NCI-H82 treated with DMSO at 0.1 percent for 48 hours (cell line): ENCODE results near the gene CUX1.
"Not testable (repeated sequence)": the region's sequence is repeated elsewhere in the genome, so short reads cannot be mapped to it uniquely, and the experiment has no call there.

ENCODE experiments used
- DNase-seq: peaks from one replicate; lab custom pipeline; 2025; ENCODE audit not compliant: unreplicated experiment; lab: John Stamatoyannopoulos, UW

CUX1 gene

DNA sequence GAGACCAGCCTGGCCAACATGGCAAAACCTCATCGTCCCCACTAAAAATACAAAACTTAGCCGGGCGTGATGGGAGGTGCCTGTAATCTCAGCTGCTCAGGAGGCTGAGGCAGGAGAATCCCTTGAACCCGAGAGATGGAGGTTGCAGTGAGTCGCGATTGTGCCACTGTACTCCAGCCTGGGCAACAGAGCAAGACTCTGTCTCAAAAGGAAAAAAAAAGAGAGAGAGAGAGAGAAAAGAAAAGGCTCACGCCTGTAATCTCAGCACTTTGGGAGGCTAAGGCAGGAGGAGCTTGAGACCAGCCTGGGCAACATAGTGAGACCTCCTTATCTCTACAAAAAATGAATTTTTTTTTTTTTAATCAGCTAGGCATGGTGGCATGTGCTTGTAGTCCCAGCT lies 157.6 kb downstream of the CUX1 start:
- no peak for DNase-seq

DNA sequence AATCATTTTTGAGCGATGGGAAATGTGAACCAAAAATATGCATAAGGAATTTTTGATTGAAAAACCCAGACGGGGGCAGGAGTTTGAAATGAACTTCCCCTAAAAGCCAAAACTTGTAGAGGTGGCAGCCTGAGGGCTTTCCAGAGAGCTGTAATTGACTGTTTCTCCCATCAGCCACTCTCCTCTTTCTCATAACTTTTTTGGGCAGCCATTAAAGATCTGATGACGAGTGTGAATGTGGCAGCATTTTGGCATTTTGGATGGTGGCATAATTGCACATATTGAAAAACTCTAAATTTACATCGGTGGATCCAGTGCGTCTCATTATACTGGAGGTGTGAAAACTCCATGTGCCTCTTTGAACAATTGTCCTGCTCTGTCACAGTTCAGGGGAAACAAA lies 159.0 kb downstream of the CUX1 start:
- no peak for DNase-seq

DNA sequence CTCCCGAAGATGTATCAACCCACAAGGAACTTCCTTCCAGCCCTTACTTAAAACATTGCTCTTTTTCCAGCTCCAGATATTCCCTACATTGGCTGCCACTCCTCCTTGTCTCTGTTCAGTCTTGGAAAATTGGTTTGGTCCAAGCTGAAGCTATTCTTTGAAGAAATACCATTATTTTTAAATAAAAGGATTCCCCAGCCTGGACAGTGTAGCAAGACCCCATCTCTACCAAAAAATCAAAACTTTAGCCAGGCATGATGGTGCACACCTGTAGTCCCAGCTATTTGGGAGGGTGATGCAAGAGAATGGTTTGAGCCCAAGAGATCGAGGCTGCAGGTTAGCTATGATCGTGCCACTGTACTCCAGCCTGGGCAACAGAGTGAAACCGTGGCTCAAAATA lies 159.8 kb downstream of the CUX1 start:
- no peak for DNase-seq

DNA sequence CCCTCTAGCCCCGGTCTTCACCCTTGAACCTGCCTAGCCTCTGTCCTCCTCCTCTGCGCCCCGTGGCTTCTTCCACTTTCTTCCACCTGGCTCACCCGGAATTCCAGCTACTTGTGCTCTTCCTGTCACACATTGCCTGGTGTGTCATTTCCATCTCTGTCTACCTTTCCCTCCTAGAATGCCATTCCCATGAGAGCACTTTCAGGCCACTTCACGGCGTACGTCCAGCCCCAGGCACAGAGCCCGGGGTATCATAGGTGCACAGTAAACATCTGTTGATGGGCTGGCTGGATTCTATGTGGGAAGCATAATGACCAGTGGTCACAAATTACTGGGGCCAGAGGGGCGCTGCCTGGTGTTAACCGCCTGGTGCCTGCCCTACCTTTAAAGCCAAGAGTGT lies 161.3 kb downstream of the CUX1 start:
- DNase-seq = no peak

DNA sequence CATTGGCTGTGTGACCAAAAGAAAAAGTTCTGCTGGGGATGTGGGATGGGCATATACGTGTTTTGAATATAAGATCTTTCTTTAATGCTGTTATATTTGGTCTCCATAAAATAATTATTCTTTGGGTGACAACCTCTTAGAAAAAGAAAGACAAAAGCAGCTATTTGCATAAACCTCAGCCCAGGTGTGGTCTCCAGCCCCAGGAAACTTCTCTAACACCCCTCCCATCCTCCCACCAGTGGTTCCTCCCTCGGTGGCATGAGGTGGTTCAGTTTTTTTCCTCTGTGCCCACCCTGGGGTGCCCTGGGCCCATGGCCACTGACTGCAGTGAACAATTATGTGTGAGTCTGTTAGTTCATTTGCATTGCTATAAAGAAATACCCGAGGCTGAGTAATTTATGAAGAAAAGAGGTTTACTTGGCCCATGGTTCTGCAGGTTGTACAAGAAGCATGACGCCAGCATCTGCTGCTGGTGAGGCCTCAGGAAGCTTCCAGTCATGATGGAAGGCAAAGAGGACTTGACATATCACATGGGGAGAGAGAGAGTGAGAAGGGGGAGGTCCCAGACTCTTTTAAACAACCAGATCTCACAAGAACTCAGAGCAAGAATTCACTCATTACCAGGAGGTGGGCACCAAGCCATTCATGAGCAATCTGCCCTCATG lies 165.9 kb downstream of the CUX1 start:
- DNase-seq = no peak

DNA sequence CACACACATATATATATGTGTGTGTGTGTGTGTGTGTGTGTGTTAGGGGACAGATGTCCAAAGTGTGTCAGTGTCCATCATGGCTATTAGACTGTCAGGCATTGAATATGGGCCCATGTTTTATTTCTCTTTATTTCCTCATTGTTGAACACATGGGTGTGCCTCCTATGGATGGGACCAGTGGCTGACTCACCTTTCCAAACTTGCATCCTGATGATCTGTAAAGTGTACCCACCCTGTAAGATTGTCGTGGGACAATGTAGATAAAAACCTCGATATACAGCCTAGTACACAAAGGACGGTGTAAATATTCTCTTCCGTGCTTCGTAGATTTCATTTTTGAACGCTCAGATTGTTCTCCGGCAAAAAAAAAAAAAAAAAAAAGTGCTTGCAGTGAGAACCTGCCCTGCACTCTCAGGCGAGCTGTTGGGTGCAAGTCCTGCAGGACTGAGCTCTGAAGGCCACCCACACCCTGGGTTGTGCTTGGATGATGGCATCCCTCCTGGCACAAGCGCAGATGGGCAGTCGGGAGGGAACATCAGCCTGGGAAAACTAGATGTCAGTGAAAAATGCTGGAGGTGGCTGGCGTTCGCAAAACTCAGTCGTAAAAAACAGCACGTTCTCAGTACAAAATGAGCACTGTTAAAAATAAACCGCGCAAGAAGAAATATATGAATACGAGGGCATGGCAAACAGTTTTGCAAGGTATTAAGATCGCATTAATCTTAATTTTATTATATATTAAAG lies 166.9 kb downstream of the CUX1 start:
- DNase-seq = no peak

DNA sequence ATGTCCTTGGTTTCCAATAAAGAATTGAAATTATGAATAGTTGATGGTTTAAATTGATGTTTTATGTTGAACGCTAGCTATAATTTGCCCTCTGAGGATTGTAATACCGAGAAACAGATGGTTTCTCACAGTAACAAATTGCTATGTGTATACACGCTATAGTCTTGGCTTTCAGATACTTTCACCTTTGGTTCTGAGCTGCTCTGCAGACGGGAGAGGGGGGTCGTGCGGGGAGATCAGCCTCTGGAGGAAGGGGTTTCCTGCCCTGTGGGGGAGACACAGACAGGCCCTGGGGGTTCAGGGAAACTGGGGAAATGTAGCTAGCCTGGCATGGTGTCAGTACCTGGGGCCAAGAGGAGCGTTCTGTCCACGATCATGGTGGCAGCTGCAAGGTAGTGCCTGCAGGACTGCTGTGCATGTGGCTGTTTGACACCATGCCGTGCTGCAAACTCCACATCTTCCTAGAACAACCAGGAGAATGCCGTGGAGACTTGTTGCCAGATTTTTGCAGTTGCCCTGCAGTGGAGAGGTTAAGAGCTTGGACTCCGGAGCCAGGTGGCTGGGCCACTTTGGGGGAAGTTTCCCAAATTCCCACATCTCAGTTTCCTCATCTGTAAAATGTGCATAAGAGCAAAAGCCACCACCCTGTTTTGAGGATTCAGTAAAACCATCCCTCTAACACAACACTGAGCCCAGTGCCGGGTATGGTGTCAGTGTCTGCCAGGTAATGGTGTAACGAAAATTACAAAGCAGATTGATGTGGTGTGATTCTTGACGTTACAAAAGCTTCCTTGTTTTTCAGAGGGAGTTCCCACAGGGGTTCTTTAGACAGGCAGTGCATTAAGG lies 167.9 kb downstream of the CUX1 start:
- DNase-seq = no peak

DNA sequence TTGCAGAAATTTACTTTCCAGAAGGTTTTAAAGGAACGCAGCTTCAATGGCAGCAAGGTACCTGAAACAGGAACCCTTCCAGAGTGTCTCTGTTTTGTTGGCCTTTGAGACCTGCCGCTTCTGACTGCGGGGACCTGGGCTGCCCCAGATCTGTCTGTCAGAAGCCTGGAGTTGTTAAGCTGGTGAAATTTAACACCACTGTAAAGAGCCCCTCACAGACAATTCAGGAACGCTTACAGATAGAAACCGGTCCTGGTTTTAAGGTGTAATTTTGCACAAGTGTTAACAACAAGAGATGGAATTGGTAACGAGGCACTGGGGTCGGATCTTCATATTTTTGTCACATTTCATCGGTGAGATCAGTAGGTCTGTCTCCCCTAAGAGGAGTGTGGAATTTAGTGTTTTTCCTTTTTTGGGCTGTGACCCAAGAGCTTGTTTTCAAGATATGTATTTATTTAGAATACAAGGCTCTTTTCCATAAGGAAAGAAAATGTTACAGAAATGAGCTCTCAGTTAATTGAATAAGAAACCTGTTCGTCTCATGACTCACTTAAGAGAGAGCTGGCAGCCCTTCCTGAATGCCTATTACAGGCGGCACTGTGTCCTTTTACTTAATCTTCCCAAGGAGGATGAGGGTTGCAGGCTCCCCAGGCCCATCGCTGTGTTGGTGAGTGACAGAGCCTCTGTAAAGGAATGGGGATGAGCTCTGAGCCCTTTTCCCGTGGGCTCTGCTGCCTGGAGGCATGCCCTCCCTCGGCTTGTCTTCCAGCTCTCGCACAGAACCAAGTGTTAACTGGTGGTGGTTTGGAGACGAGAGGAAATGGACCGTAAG lies 168.7 kb downstream of the CUX1 start:
- DNase-seq = no peak

DNA sequence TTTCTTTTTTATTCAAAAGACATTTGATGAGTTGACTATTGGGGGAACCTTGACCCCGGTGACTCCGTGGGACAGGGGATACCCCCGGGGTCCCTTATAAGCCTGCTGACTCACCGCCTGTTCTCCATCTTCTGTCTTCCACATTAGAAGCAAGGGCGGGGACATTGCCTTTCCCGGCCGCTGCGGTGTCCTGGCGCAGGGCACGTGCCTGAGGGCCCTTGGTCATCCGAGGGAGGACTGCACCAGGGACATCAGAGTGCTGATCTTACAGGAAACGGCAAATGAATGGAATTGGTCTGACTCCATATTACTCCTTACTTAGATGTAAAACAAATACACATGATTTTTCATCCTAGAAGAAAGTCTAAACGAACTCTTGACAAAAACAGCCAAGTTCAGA lies 170.1 kb downstream of the CUX1 start:
- DNase-seq = no peak

DNA sequence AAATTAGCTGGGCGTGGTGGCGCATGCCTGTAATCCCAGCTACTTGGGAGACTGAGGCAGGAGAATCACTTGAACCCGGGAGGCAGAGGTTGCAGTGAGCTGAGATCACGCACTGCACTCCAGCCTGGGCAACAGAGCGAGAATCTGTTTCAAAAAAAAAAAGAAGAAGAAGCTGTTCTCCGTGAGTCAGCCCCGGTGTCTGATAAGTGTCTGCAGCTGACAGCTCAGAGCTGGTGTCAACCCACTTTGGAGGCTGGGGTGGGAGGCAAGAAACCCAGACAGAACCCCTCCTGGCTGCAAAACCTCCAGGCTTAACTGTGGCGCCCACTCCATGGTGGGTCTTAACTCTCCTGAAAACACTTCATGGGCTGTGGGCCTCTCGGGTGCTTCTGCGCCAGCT lies 170.6 kb downstream of the CUX1 start:
- DNase-seq = not testable (repeated sequence)

DNA sequence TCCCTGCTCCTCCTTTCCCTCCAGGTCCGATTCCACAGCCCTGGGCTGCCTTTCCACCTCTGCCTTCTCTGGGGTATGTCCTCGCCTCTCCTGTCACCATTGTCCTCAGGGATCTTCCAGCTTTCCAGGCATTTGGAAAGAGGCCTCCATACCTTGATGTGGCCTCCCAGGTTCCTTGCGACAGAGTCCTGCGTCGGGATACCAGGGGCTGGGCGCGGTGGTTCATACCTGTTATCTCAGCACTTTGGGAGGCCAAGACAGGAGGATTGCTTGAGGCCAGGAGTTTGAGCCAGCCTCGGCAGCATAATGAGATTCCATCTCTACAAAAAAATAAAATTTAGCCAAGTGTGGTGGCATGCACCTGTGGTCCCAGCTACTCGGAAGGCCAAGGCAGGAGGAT lies 171.1 kb downstream of the CUX1 start:
- DNase-seq = no peak

DNA sequence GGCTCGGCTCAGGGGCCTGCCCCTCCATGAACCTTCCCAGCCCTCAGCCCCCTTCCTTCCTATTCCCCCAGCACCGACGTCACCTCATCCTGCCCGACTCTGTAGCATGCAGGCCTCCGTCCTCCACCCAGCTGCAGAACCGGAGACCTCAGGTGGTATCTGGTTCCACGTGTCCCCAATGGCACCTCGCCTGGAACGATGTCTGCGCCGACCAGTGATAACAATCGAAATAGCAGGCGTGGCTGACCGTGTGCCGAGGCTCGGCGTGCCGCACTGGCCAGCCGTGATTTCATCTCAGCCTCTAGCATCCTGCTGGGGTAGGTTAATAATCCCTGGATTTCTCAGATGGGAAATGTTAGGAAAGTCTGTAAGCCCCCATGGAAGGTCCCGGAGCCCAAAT lies 171.7 kb downstream of the CUX1 start:
- DNase-seq = no peak

DNA sequence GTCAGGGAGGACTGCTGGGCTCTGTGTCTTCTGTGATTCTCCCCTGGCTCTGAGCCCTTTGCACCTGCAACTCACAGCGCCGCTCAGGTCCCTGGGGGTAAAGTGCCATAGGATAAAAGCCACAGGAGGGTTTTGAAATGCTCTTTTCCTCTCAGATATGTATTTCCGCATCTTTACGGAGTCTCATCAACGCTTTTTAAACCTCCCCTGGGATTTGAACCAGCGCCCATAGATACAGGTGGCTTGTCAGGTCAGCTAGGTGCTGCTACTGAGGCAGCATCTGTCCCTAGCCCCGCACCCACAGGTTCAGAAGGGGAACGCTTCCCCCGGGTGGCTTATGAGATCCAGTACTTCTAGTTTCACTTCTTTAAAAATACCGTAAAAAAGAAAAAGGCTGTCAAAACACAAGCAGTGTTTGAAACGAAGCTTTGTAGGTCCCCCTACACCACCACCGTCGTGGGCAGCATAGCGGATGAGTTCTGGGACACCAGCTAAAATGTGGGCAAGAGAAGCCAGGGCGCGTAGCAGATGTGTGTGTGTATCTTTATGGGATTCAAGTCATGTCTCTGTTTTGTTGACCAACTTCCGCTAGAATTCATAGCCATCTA lies 173.5 kb downstream of the CUX1 start:
- DNase-seq = no peak

DNA sequence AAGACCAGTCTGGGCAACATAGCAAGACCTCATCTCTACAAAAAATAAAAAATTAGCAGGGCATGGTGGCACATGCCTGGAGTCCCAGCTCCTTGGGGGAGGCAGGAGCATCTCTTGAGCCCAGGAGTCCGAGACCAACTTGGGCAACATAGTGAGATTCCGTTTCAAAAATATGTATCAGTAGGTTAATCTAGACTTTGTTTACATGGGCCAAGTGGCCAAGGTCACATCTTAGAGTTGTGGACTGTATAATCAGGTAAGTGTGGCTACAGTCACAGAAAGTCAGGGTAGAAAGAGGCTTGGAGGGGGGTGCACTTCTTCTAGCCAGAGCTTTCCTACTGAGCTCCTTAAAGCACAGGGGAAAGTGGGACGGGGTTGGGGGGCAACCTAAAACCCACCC lies 174.4 kb downstream of the CUX1 start:
- DNase-seq = no peak

DNA sequence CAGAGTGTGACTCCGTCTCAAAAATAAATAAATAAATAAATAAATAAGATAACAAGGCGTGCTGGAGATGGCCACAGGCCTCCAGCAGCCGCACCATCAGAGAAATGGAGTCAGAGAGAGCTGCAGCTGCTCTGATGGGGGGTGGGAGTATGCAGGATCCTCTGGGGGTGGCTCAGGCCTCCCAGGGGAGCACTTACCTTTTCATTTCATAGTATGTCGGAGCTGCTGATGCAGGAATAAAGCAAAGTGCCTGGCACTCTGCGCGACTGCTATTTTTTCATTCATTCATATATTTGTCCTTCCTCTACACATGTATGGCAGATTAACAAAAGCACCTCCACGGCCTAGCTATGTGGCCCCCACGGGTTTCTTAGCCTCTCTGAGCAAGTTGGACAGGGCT lies 175.9 kb downstream of the CUX1 start:
- no peak for DNase-seq

DNA sequence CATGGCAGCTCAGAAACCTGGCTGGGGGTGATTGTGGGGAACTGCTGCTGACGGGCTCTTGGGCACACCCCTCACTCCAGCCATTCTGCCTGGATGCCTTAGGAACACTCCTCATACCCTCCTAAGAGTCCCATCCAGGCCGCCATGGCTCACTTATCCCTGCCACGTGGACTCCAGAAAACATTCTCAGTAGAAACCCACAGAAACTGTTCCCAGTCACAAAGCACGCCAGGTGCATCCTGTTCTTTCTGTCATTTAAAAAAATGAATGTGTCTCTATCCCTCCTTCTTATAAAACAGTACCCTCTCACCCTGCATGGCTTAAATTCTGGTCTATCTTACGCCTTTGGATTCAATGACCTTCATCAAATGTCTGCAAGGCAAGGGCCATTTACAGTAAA lies 177.7 kb downstream of the CUX1 start:
- DNase-seq = no peak

DNA sequence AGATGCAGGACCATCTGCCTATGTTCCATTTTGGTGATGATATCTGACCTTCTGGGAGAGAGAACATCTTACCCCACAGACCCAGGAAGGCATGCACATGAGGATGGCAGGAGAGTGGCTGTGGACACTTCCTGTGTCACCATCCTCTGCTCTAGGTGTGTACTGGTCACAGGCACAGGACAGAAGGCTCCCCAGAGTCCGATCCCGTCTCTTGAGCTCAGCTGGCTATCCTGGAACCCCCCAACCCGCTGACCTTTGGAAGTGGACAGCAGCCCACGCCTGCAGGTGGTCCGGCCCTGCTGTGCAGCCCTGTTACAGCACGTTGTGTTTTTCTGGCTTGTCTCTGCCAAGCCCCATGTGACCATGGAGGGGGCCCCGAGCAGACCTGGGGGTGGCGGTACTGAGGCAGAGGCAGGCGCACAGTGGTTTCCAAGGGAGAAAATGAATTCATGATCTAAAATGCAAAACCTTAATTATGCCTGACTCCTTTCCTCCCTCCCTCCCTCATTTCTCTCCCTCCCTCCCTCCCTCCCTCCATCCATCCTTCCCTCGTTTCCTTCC lies 178.8 kb downstream of the CUX1 start:
- no peak for DNase-seq

DNA sequence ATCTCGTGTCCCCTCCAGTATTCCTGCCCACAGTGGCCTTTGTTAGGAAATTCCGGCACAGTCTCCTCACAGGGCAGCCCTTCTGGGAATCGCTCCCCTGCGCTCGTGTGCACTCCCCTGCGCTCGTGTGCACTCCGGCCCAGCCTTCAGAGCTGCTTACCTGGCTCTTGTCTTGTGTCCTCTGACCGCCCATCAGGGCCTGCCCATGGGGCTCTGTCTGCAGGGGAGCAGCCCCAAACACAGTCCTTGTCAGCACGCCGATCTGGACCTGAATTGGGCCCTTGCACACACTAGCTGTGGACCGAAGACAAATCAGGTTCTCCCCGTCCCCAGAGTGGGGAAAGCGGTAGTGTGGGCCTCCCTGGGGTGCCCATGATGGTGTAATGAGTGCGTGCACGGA lies 179.4 kb downstream of the CUX1 start:
- no peak for DNase-seq

DNA sequence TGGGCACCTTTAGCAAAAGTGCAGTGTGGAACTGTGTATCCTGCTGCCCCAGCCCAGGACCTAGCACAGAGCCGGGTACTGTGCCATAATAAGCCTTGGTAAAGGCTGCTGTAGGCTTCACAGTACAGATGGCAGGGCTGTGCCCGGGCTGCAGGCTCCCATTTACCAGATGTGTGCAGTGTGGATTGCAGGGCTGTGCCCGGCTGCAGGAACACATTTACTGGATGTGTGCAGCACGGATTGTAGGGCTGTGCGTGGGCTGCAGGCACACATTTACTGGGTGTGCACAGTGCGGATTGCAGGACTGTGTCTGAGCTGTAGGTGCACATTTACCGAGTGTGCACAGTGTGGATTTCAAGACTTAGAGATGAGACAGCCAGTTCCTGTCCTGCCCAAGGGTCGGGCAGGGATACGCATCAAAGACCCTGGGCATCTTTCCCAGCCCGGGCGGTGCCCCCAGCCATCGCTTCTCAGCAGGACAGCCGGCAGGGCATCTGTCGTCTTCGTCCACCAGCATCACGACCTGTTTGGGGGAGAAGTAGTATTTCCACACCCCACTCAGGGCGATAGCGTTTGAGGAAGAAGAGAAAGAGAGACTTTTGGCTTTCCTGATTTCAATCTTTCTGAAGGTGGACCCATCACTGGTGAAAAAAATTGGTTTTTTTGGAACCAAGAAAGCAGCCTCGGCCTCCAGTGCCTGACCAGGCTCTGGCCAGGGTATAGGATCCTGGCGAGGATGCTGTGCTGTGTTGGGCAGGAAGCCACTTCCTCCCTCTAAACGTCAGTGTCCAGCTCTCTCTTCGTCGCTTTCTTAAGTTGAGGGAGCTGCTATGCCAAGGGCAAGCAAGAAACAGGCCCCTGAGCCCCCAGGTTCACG lies 180.8 kb downstream of the CUX1 start:
- no peak for DNase-seq

DNA sequence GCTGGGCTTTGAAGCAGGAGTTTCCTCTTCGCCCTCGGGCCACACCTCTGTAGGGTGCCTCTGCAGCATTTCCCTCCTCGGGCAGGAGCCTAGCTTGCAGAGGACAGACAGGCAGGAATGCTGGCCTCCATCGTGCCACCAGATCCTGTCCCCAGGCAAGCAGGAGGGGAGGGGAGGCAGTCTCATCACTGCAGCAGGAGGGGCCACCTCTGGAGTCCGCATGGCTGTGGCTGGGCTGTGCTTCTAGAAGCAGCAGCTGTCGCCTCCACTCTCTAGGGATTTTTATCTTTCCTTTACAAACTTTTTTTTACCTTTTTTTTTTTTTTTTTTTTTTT lies 181.4 kb downstream of the CUX1 start:
- DNase-seq = no peak
